ENCODE data around the gene CYP26C1.

Gene CYP26C1

GRCh38 chr10:93059975-93060886 is at the start of gene CYP26C1:
Gene CYP26C1 (plus strand): TSS chr10:93060798. CDS start chr10:93061264, 466 bp downstream.
- no peak for DNase-seq

GRCh38 chr10:93015722-93016121 is 44.9 kb upstream of the CYP26C1 start:
- no peak for DNase-seq

GRCh38 chr10:93023013-93023650 is 37.5 kb upstream of the CYP26C1 start:
- DNase-seq = no peak

- DNase-seq = no peak
These were observed 34.5 kb upstream of the CYP26C1 start for GRCh38 chr10:93026072-93026471.

GRCh38 chr10:93027508-93027907 is 33.1 kb upstream of the CYP26C1 start:
- no peak for DNase-seq

- no peak for DNase-seq
These were observed 31.7 kb upstream of the CYP26C1 start for GRCh38 chr10:93028883-93029282.

- DNase-seq = no peak
These were observed 30.2 kb upstream of the CYP26C1 start for GRCh38 chr10:93030409-93030808.

- DNase-seq = no peak
These were observed 28.3 kb upstream of the CYP26C1 start for GRCh38 chr10:93032105-93032808.

GRCh38 chr10:93032809-93033137 is 27.8 kb upstream of the CYP26C1 start:
- DNase-seq = no peak

GRCh38 chr10:93034426-93034825 is 26.2 kb upstream of the CYP26C1 start:
- DNase-seq = no peak

- DNase-seq = no peak
These were observed 21.5 kb upstream of the CYP26C1 start for GRCh38 chr10:93039110-93039509.

GRCh38 chr10:93039721-93040120 is 20.9 kb upstream of the CYP26C1 start:
- DNase-seq = no peak

GRCh38 chr10:93054486-93054885 is 6.1 kb upstream of the CYP26C1 start:
- no peak for DNase-seq

- DNase-seq = no peak
These were observed 2.5 kb upstream of the CYP26C1 start for GRCh38 chr10:93058139-93058538.

GRCh38 chr10:93060887-93061593 is 442 bp downstream of the CYP26C1 start:
- no peak for DNase-seq

GRCh38 chr10:93061594-93062513 is 1.3 kb downstream of the CYP26C1 start:
- DNase-seq = no peak

- DNase-seq = no peak
These were observed 2.0 kb downstream of the CYP26C1 start for GRCh38 chr10:93062514-93063143.

GRCh38 chr10:93063144-93063976 is 2.8 kb downstream of the CYP26C1 start:
- DNase-seq = no peak

- no peak for DNase-seq
These were observed 3.5 kb downstream of the CYP26C1 start for GRCh38 chr10:93063977-93064660.
